Astrocyte (in vitro differentiated cells and primary cell): ENCODE data around the gene HRCT1. TPM values are rescaled to one million over a fixed set of nuclear protein-coding genes. Genes with fewer than 3 reads are reported as not detected.
A peak's percentile ranks its signal among the peaks of the same experiment; 100 is the strongest.

Experiments
- DNase-seq: peaks from one replicate; pipeline ENCODE4 v3.0.0-alpha.2; 2010; ENCODE audit warnings: low read depth
- FAIRE-seq: peaks from 2 replicates; lab custom pipeline; 2011; peaks lifted over from hg19 to GRCh38; lab: Jason Lieb, UNC
- H2AFZ ChIP-seq: 2 replicates; pipeline ENCODE4 v1.6.0; 2012; ENCODE audit warnings: low read depth, low read length, inconsistent platforms
- H3K27ac ChIP-seq: 2 replicates; pipeline ENCODE4 v1.5.1; 2011; ENCODE audit warnings: low read depth, low read length, inconsistent platforms
- H3K27me3 ChIP-seq: 2 replicates; pipeline ENCODE4 v1.6.0; 2011; ENCODE audit warnings: low read length, inconsistent platforms; ENCODE audit not compliant: insufficient read depth
- H3K36me3 ChIP-seq: 2 replicates; pipeline ENCODE4 v1.5.1; 2011; ENCODE audit warnings: low read length, inconsistent platforms; ENCODE audit not compliant: insufficient read depth
- H3K4me1 ChIP-seq: 2 replicates; pipeline ENCODE4 v1.5.1; 2011; ENCODE audit warnings: low read length, inconsistent platforms; ENCODE audit not compliant: insufficient read depth
- H3K4me2 ChIP-seq: 2 replicates; pipeline ENCODE4 v1.6.0; 2012; ENCODE audit warnings: low read length, inconsistent platforms
- H3K4me3 ChIP-seq: 2 replicates; pipeline ENCODE4 v1.5.1; 2011; ENCODE audit warnings: low read depth, mild to moderate bottlenecking, low read length, inconsistent platforms; ENCODE audit not compliant: insufficient read depth
- H3K79me2 ChIP-seq: 2 replicates; pipeline ENCODE4 v1.6.0; 2012; ENCODE audit warnings: mild to moderate bottlenecking, low read length, inconsistent platforms; ENCODE audit not compliant: insufficient read depth
- H3K9ac ChIP-seq: 2 replicates; pipeline ENCODE4 v1.6.0; 2012; ENCODE audit warnings: mild to moderate bottlenecking, low read length, inconsistent platforms
- H3K9me3 ChIP-seq: 2 replicates; pipeline ENCODE4 v1.5.1; 2012; ENCODE audit warnings: low read depth, mild to moderate bottlenecking, low read length, inconsistent platforms; ENCODE audit not compliant: insufficient read depth
- H4K20me1 ChIP-seq: 2 replicates; pipeline ENCODE4 v1.6.0; 2012; ENCODE audit warnings: low read length, inconsistent platforms; ENCODE audit not compliant: insufficient read depth
- H3K27ac Mint-ChIP-seq: one replicate; pipeline ENCODE4 v1.8.0; 2021; ENCODE audit warnings: mild to moderate bottlenecking, mixed read lengths; ENCODE audit not compliant: unreplicated experiment
- H3K27me3 Mint-ChIP-seq: one replicate; pipeline ENCODE4 v1.8.0; 2021; ENCODE audit warnings: low read depth, mixed read lengths; ENCODE audit not compliant: unreplicated experiment
- H3K36me3 Mint-ChIP-seq: one replicate; pipeline ENCODE4 v1.8.0; 2021; ENCODE audit warnings: low read depth, mixed read lengths; ENCODE audit not compliant: unreplicated experiment
- H3K4me1 Mint-ChIP-seq: one replicate; pipeline ENCODE4 v1.8.0; 2021; ENCODE audit warnings: low read depth, mixed read lengths; ENCODE audit not compliant: unreplicated experiment
- H3K4me3 Mint-ChIP-seq: one replicate; pipeline ENCODE4 v1.8.0; 2021; ENCODE audit warnings: mild to moderate bottlenecking, moderate library complexity, mixed read lengths; ENCODE audit not compliant: unreplicated experiment
- H3K9me3 Mint-ChIP-seq: one replicate; pipeline ENCODE4 v1.8.0; 2021; ENCODE audit warnings: mild to moderate bottlenecking, mixed read lengths; ENCODE audit not compliant: unreplicated experiment
- CTCF ChIP-seq: IDR thresholded peaks from 2 replicates; pipeline ENCODE4 v1.5.1; 2011; ENCODE audit warnings: low read depth, mild to moderate bottlenecking, inconsistent platforms, low read length, moderate library complexity; ENCODE audit not compliant: insufficient read depth
- EZH2 ChIP-seq: IDR thresholded peaks from 2 replicates; pipeline ENCODE4 v1.6.1; 2012; ENCODE audit warnings: mild to moderate bottlenecking, low read length, inconsistent platforms; ENCODE audit not compliant: insufficient read depth
- total RNA-seq: library from RNA; stranded (reverse); gene quantifications from 2 replicates; pipeline ENCODE4 v1.2.1, GENCODE V29; 2021

The HRCT1 gene
- total RNA-seq, 1 donor from 2014 or later, result 0.39 TPM

GRCh38 chr9:35944841-35945240, 38.8 kb downstream of the HRCT1 start:
- Histone ChIP-seq H3K27ac (no peak overlapping the region), H3K9ac (no peak overlapping the region), H2AFZ (no peak overlapping the region), H3K4me3 (no peak overlapping the region), H3K4me2 (no peak overlapping the region), H4K20me1 (no peaks in the 10 kb centered on the region), H3K36me3 (no peaks in the 10 kb centered on the region), H3K79me2 (no peaks in the 10 kb centered on the region), H3K9me3 (no peaks in the 10 kb centered on the region), H3K27me3 (no peaks in the 10 kb centered on the region), H3K4me1 (no peaks in the 10 kb centered on the region)
- no peak for TF ChIP-seq CTCF
- TF ChIP-seq EZH2, result no peak
- Mint-ChIP-seq H3K27ac (no peak overlapping the region), H3K9me3 (peaks cover 3% of the 10 kb centered on the region), H3K4me1 (peaks cover 19% of the 10 kb centered on the region), H3K36me3 (no peaks in the 10 kb centered on the region), H3K4me3 (no peak overlapping the region), H3K27me3 (peaks cover 9% of the 10 kb centered on the region)
- FAIRE-seq, result no peak
- no peak for DNase-seq

DNA sequence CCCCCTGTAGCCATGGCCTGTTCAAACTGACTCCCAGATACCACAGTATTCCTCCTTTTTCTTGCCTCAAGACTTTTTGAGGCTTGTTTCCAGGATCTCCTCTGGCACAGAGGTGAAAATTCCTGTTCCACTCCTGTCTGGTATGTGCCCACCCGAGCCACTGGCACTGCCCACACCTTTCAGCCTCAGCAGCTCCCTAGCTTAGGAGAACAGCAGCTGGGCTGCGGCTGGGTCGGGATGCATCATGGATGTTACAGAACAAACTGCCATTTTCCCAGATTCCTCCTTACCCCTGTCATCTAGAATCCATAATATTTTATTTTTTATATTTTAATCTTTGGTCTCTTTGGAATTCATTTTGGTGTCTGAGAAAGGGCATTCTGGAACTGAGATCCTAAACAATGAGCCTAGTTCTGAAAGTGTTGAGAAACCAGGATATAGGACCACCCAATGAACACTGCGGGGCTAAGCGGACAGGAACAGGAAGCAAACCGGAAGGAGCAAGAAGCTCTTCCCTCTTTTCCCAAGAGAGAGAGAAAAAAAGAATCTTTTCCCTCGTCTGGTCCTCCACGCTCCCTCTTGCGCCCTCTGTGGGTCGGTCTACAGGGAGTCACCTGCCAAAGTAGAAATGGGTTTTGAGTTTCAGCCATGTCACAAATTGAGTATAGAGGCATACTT, 39.5 kb downstream of the HRCT1 start:
- peak; percentile 90 for TF ChIP-seq CTCF
- TF ChIP-seq EZH2, result no peak
- peaks cover 3% of the 10 kb centered on the region for H3K9me3 Mint-ChIP-seq
- H3K27me3 ChIP-seq, result no peaks in the 10 kb centered on the region
- H3K9me3 ChIP-seq, result no peaks in the 10 kb centered on the region
- no peaks in the 10 kb centered on the region for H3K36me3 ChIP-seq
- H4K20me1 ChIP-seq, result no peaks in the 10 kb centered on the region
- H3K4me2 ChIP-seq, result peak overlapping the region; percentile 53
- DNase-seq (peak; percentile 58), FAIRE-seq (peak; percentile 82)
- H2AFZ ChIP-seq, result peak overlapping the region; percentile 82
- H3K4me1 Mint-ChIP-seq, result peaks cover 16% of the 10 kb centered on the region
- peaks cover 9% of the 10 kb centered on the region for H3K27me3 Mint-ChIP-seq
- H3K36me3 Mint-ChIP-seq, result no peaks in the 10 kb centered on the region
- H3K79me2 ChIP-seq, result no peaks in the 10 kb centered on the region
- no peak overlapping the region for H3K27ac Mint-ChIP-seq
- H3K4me3 Mint-ChIP-seq, result no peak overlapping the region
- no peak overlapping the region for H3K27ac ChIP-seq
- no peak overlapping the region for H3K9ac ChIP-seq
- no peaks in the 10 kb centered on the region for H3K4me1 ChIP-seq
- H3K4me3 ChIP-seq, result no peak overlapping the region

- H3K9me3 ChIP-seq, result no peaks in the 10 kb centered on the region
- DNase-seq (no peak), FAIRE-seq (no peak)
- no peaks in the 10 kb centered on the region for H4K20me1 ChIP-seq
- no peaks in the 10 kb centered on the region for H3K4me1 ChIP-seq
- no peak overlapping the region for H3K27ac ChIP-seq
- Mint-ChIP-seq H3K4me1 (peaks cover 16% of the 10 kb centered on the region), H3K36me3 (no peaks in the 10 kb centered on the region), H3K27me3 (peaks cover 9% of the 10 kb centered on the region), H3K27ac (no peak overlapping the region), H3K9me3 (peaks cover 3% of the 10 kb centered on the region), H3K4me3 (no peak overlapping the region)
- H3K4me2 ChIP-seq, result no peak overlapping the region
- no peaks in the 10 kb centered on the region for H3K27me3 ChIP-seq
- no peaks in the 10 kb centered on the region for H3K36me3 ChIP-seq
- TF ChIP-seq EZH2, result no peak
- no peaks in the 10 kb centered on the region for H3K79me2 ChIP-seq
- no peak overlapping the region for H3K9ac ChIP-seq
- H2AFZ ChIP-seq, result no peak overlapping the region
- H3K4me3 ChIP-seq, result no peak overlapping the region
Observed at GRCh38 chr9:35948451-35948850, 42.4 kb downstream of the HRCT1 start.
